Measurements from ENCODE around the gene SPSB4.

The SPSB4 gene

GRCh38 chr3:141093397-141093796, 42.2 kb downstream of the SPSB4 start:
- Histone ChIP-seq H3K27me3 (ENCODE audit: control insufficient read depth, insufficient read depth, low read length) (no peaks in the 10 kb centered on the region), H3K4me1 (ENCODE audit: control insufficient read depth, insufficient read depth, low read length) (peaks cover 13% of the 10 kb centered on the region), H3K36me3 (ENCODE audit: control insufficient read depth, insufficient read depth, low read length) (no peaks in the 10 kb centered on the region), H3K9ac (ENCODE audit: low read depth, low read length) (no peak overlapping the region), H3K4me3 (ENCODE audit: low read depth, low read length) (no peak overlapping the region), H3K9me3 (ENCODE audit: control insufficient read depth, insufficient read depth, low read length) (no peaks in the 10 kb centered on the region)

- no peak overlapping the region for H3K4me3 ChIP-seq (ENCODE audit: low read depth, low read length)
- no peaks in the 10 kb centered on the region for H3K27me3 ChIP-seq (ENCODE audit: control insufficient read depth, insufficient read depth, low read length)
- peaks cover 13% of the 10 kb centered on the region for H3K4me1 ChIP-seq (ENCODE audit: control insufficient read depth, insufficient read depth, low read length)
- H3K36me3 ChIP-seq (ENCODE audit: control insufficient read depth, insufficient read depth, low read length) = no peaks in the 10 kb centered on the region
- no peak overlapping the region for H3K9ac ChIP-seq (ENCODE audit: low read depth, low read length)
- H3K9me3 ChIP-seq (ENCODE audit: control insufficient read depth, insufficient read depth, low read length) = no peaks in the 10 kb centered on the region
Observed at GRCh38 chr3:141093971-141094684, 43.0 kb downstream of the SPSB4 start.

- Histone ChIP-seq H3K36me3 (ENCODE audit: control insufficient read depth, insufficient read depth, low read length) (no peaks in the 10 kb centered on the region), H3K27me3 (ENCODE audit: control insufficient read depth, insufficient read depth, low read length) (no peaks in the 10 kb centered on the region), H3K9ac (ENCODE audit: low read depth, low read length) (no peak overlapping the region), H3K9me3 (ENCODE audit: control insufficient read depth, insufficient read depth, low read length) (no peaks in the 10 kb centered on the region), H3K4me1 (ENCODE audit: control insufficient read depth, insufficient read depth, low read length) (peaks cover 9% of the 10 kb centered on the region), H3K4me3 (ENCODE audit: low read depth, low read length) (no peak overlapping the region)
Observed at GRCh38 chr3:141094790-141095545, 43.8 kb downstream of the SPSB4 start.

- Histone ChIP-seq H3K9me3 (ENCODE audit: control insufficient read depth, insufficient read depth, low read length) (no peaks in the 10 kb centered on the region), H3K27me3 (ENCODE audit: control insufficient read depth, insufficient read depth, low read length) (no peaks in the 10 kb centered on the region), H3K4me1 (ENCODE audit: control insufficient read depth, insufficient read depth, low read length) (peaks cover 9% of the 10 kb centered on the region), H3K4me3 (ENCODE audit: low read depth, low read length) (no peak overlapping the region), H3K9ac (ENCODE audit: low read depth, low read length) (no peak overlapping the region), H3K36me3 (ENCODE audit: control insufficient read depth, insufficient read depth, low read length) (no peaks in the 10 kb centered on the region)
Observed at GRCh38 chr3:141095546-141095937, 44.4 kb downstream of the SPSB4 start.

GRCh38 chr3:141096164-141096563, 45.0 kb downstream of the SPSB4 start:
- Histone ChIP-seq H3K36me3 (ENCODE audit: control insufficient read depth, insufficient read depth, low read length) (no peaks in the 10 kb centered on the region), H3K9me3 (ENCODE audit: control insufficient read depth, insufficient read depth, low read length) (no peaks in the 10 kb centered on the region), H3K4me1 (ENCODE audit: control insufficient read depth, insufficient read depth, low read length) (peaks cover 9% of the 10 kb centered on the region), H3K27me3 (ENCODE audit: control insufficient read depth, insufficient read depth, low read length) (no peaks in the 10 kb centered on the region), H3K4me3 (ENCODE audit: low read depth, low read length) (no peak overlapping the region), H3K9ac (ENCODE audit: low read depth, low read length) (no peak overlapping the region)

GRCh38 chr3:141096981-141097380, 45.8 kb downstream of the SPSB4 start:
- Histone ChIP-seq H3K36me3 (ENCODE audit: control insufficient read depth, insufficient read depth, low read length) (no peaks in the 10 kb centered on the region), H3K9ac (ENCODE audit: low read depth, low read length) (no peak overlapping the region), H3K4me1 (ENCODE audit: control insufficient read depth, insufficient read depth, low read length) (peaks cover 5% of the 10 kb centered on the region), H3K9me3 (ENCODE audit: control insufficient read depth, insufficient read depth, low read length) (no peaks in the 10 kb centered on the region), H3K4me3 (ENCODE audit: low read depth, low read length) (no peak overlapping the region), H3K27me3 (ENCODE audit: control insufficient read depth, insufficient read depth, low read length) (no peaks in the 10 kb centered on the region)

- Histone ChIP-seq H3K4me1 (ENCODE audit: control insufficient read depth, insufficient read depth, low read length) (no peaks in the 10 kb centered on the region), H3K27me3 (ENCODE audit: control insufficient read depth, insufficient read depth, low read length) (no peaks in the 10 kb centered on the region), H3K4me3 (ENCODE audit: low read depth, low read length) (no peak overlapping the region), H3K9me3 (ENCODE audit: control insufficient read depth, insufficient read depth, low read length) (no peaks in the 10 kb centered on the region), H3K36me3 (ENCODE audit: control insufficient read depth, insufficient read depth, low read length) (no peaks in the 10 kb centered on the region), H3K9ac (ENCODE audit: low read depth, low read length) (no peak overlapping the region)
Observed at GRCh38 chr3:141100112-141100511, 49.0 kb downstream of the SPSB4 start.

GRCh38 chr3:141100531-141101320, 49.6 kb downstream of the SPSB4 start:
- peaks cover under 1% of the 10 kb centered on the region for H3K4me1 ChIP-seq (ENCODE audit: control insufficient read depth, insufficient read depth, low read length)
- H3K9me3 ChIP-seq (ENCODE audit: control insufficient read depth, insufficient read depth, low read length) = no peaks in the 10 kb centered on the region
- H3K4me3 ChIP-seq (ENCODE audit: low read depth, low read length) = no peak overlapping the region
- no peak overlapping the region for H3K9ac ChIP-seq (ENCODE audit: low read depth, low read length)
- H3K27me3 ChIP-seq (ENCODE audit: control insufficient read depth, insufficient read depth, low read length) = no peaks in the 10 kb centered on the region
- H3K36me3 ChIP-seq (ENCODE audit: control insufficient read depth, insufficient read depth, low read length) = no peaks in the 10 kb centered on the region

- Histone ChIP-seq H3K4me1 (ENCODE audit: control insufficient read depth, insufficient read depth, low read length) (peaks cover 5% of the 10 kb centered on the region), H3K4me3 (ENCODE audit: low read depth, low read length) (no peak overlapping the region), H3K27me3 (ENCODE audit: control insufficient read depth, insufficient read depth, low read length) (no peaks in the 10 kb centered on the region), H3K9me3 (ENCODE audit: control insufficient read depth, insufficient read depth, low read length) (no peaks in the 10 kb centered on the region), H3K36me3 (ENCODE audit: control insufficient read depth, insufficient read depth, low read length) (no peaks in the 10 kb centered on the region), H3K9ac (ENCODE audit: low read depth, low read length) (no peak overlapping the region)
Observed at GRCh38 chr3:141102372-141102771, 51.2 kb downstream of the SPSB4 start.

- Histone ChIP-seq H3K9ac (ENCODE audit: low read depth, low read length) (no peak overlapping the region), H3K36me3 (ENCODE audit: control insufficient read depth, insufficient read depth, low read length) (no peaks in the 10 kb centered on the region), H3K9me3 (ENCODE audit: control insufficient read depth, insufficient read depth, low read length) (no peaks in the 10 kb centered on the region), H3K4me1 (ENCODE audit: control insufficient read depth, insufficient read depth, low read length) (peaks cover 5% of the 10 kb centered on the region), H3K4me3 (ENCODE audit: low read depth, low read length) (no peak overlapping the region), H3K27me3 (ENCODE audit: control insufficient read depth, insufficient read depth, low read length) (no peaks in the 10 kb centered on the region)
Observed at GRCh38 chr3:141103067-141103466, 51.9 kb downstream of the SPSB4 start.

GRCh38 chr3:141103503-141103902, 52.4 kb downstream of the SPSB4 start:
- H3K27me3 ChIP-seq (ENCODE audit: control insufficient read depth, insufficient read depth, low read length) = no peaks in the 10 kb centered on the region
- H3K9ac ChIP-seq (ENCODE audit: low read depth, low read length) = no peak overlapping the region
- no peak overlapping the region for H3K4me3 ChIP-seq (ENCODE audit: low read depth, low read length)
- no peaks in the 10 kb centered on the region for H3K36me3 ChIP-seq (ENCODE audit: control insufficient read depth, insufficient read depth, low read length)
- peaks cover 5% of the 10 kb centered on the region for H3K4me1 ChIP-seq (ENCODE audit: control insufficient read depth, insufficient read depth, low read length)
- no peaks in the 10 kb centered on the region for H3K9me3 ChIP-seq (ENCODE audit: control insufficient read depth, insufficient read depth, low read length)

All from iPS-15b (cell line).